MG63 (cell line): Measurements from ENCODE around the gene FREM3. TPM values are rescaled to one million over a fixed set of nuclear protein-coding genes. Genes with fewer than 3 reads are reported as not detected.
"Not testable (repeated sequence)": the region's sequence is repeated elsewhere in the genome, so short reads cannot be mapped to it uniquely, and the experiment has no call there.

Experiments used
- DNase-seq: peaks from one replicate; pipeline ENCODE4 v3.0.0-alpha.2; 2020
- H3K27me3 ChIP-seq: fragments of 250-450 bp; sonication (Bioruptor Pico); 2 replicates; pipeline ENCODE4 v1.5.1; 2020; ENCODE audit warnings: mild to moderate bottlenecking, moderate library complexity
- H3K36me3 ChIP-seq: fragments of 250-450 bp; sonication (Bioruptor Pico); 2 replicates; pipeline ENCODE4 v1.5.1; 2020; ENCODE audit warnings: mild to moderate bottlenecking, moderate library complexity
- H3K4me3 ChIP-seq: fragments of 250-450 bp; sonication (Bioruptor Pico); 2 replicates; pipeline ENCODE4 v1.5.1; 2020; ENCODE audit warnings: mild to moderate bottlenecking, moderate library complexity
- H3K9me3 ChIP-seq: fragments of 250-450 bp; sonication (Bioruptor Pico); 2 replicates; pipeline ENCODE4 v1.5.1; 2020; ENCODE audit warnings: mild to moderate bottlenecking, moderate library complexity
- total RNA-seq: library from RNA; depleted of rRNA; stranded (reverse); fragments of >200 nt; shearing (Covaris generic); gene quantifications from 2 replicates; pipeline ENCODE4 v1.2.3, GENCODE V29; 2014; ENCODE audit warnings: low replicate concordance; rRNA removed

The FREM3 gene
- total RNA-seq: not detected in 2 replicates

DNA sequence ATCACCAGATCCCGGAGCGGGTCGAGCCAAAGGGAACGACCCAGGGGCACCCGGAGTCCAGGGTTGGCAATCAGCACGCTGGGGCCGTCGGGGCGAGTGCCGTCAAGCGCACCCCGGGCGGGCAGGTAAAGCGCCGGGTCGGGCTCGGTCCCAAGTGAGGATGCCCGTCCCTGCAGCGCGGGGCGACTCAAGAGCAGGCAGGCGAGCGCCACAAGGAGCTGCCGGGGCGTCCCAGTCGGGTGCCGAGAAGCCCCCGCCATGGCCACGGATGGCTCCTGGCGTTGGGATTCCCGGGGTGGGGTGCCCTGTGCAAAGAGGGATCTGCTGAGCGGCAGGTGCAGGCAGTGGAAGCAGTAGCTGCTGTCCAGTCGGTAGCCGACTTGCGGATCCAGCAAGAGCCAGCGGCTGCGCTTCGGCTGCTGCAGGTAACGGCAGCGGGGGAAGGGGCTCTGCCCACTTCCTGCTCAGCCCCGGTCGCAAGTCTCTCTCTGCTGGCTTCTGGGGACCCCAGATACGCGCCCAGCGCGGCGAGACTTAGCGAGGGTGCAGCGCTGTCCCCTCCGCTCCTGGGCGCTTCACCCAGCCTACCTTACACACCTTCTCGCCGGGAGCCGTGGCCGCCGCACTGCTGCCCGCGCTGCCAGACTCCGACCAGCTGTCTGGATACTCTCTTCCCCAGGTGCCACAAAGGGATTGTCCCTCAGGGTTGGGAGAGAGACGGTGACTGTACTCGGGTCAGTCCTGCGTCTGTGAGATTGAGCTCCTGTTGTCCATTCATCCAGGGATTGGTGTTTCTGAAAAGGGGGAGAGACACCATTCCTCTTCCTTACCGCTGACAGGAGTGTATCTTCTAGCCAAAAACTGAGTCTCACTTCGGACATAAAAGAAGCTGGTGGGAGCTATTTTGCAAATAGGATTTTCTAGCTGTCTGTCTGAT lies at the start of gene FREM3:
Gene FREM3, minus strand, starts transcription at position 260 of the 937 bp plus-strand sequence. Its CDS starts 0 bp downstream, at position 260.
- Histone ChIP-seq H3K9me3 (no peaks in the 10 kb centered on the region), H3K4me3 (no peak within 1 kb of the TSS), H3K27me3 (peaks cover 10% of the 10 kb centered on the region), H3K36me3 (no peaks in the 10 kb centered on the region)
- DNase-seq: no peak

DNA sequence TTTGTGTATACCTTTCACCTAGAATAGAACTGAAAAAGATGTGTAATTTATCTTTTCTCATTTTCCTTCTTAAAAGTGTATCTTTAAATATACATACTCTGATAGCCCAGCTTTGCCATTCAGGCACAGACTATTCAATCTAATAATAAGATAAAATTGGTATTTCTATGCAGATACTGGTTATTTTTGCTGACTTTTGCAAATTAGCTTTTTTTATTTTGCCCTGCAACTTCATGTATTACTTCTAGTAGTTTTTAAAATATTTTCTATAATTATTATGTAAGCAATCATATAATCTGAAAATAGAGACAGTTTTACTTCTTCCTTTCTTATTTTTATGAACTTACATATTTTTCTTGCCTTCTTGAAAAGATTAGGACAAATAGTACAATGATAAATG lies 45.4 kb upstream of the FREM3 start:
- Histone ChIP-seq H3K4me3 (no peak overlapping the region), H3K9me3 (no peaks in the 10 kb centered on the region), H3K27me3 (no peaks in the 10 kb centered on the region; the same call in 1 of the 2 replicates), H3K36me3 (no peaks in the 10 kb centered on the region)
- DNase-seq: no peak

DNA sequence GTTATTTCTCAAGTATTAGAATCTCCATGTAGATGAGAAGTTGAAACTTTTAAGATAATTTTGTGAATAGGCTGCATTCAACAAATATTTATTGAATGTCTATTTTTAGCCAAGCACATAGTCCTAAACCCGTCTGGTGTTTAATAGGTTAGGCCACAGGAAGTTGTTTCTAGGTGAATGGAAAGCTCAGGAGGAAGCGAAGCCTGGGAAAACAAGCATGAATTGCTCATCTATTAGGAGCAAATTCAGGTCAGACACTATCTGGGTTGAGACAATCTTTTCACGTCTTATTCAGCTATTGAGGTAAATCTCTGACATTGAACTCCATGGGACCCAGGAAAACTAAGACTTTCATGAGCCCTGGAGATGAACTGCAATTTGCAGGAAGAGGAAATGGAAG lies 43.1 kb upstream of the FREM3 start:
- Histone ChIP-seq H3K4me3 (no peak overlapping the region), H3K27me3 (no peaks in the 10 kb centered on the region; the same call in 1 of the 2 replicates), H3K9me3 (no peaks in the 10 kb centered on the region), H3K36me3 (no peaks in the 10 kb centered on the region)
- no peak for DNase-seq

DNA sequence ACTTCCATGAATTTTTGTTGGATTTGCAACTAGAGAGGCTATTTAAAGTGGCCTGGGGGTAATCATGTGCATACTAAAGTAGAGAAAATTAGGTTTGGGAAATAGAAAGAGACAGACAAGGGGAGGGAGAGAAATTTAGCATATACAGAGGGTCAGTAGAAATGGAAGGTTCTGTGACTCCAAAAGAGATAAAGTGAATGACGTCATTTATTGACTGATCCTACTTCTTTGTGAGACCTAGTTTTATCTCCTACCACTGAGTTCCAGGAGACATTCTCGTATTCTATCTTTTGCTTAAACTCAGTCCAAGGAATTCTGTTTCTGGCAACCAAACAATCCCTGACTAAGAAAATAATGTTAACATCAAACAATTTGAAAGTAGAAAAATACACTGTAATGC lies 42.4 kb upstream of the FREM3 start:
- no peak overlapping the region for H3K4me3 ChIP-seq
- DNase-seq: no peak
- no peaks in the 10 kb centered on the region; the same call in 1 of the 2 replicates for H3K27me3 ChIP-seq
- no peaks in the 10 kb centered on the region for H3K36me3 ChIP-seq
- no peaks in the 10 kb centered on the region for H3K9me3 ChIP-seq

DNA sequence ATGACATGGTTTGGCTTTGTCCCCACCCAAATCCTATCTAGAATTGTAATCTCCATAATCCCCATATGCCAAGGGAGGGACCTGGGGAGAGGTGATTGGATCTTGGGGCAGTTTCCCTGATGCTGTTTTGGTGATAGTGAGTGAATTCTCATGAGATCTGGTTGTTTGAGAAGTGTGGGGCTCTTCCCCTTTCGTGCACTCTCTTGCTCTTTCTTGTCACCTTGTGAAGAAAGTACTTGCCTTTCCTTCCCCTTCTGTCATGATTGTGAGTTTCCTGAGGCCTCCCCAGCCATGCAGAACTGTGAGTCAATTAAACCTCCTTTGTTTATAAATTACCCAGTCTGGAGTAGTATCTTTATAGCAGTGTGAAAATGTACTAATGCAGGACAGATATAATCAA lies 36.4 kb upstream of the FREM3 start:
- Histone ChIP-seq H3K9me3 (no peaks in the 10 kb centered on the region), H3K4me3 (no peak overlapping the region), H3K36me3 (no peaks in the 10 kb centered on the region), H3K27me3 (no peaks in the 10 kb centered on the region; the same call in 1 of the 2 replicates)
- no peak for DNase-seq

DNA sequence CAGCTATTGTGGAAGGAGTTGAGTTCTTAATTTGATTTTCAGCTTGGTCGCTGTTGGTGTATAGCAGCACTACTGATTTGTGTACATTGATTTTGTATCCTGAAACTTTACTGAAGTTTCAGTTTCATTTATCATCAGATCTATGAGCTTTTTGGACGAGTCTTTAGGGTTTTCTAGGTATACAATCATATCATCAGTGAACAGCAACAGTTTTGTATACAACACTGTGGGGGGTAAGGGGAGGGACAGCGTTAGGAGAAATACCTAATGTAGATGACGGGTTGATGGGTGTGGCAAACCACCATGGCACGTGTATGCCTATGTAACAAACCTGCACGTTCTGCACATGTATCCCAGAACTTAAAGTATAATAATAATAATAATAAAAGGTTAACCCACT lies 35.6 kb upstream of the FREM3 start:
- not testable (repeated sequence) for H3K36me3 ChIP-seq, H3K9me3 ChIP-seq, DNase-seq, H3K27me3 ChIP-seq, H3K4me3 ChIP-seq

DNA sequence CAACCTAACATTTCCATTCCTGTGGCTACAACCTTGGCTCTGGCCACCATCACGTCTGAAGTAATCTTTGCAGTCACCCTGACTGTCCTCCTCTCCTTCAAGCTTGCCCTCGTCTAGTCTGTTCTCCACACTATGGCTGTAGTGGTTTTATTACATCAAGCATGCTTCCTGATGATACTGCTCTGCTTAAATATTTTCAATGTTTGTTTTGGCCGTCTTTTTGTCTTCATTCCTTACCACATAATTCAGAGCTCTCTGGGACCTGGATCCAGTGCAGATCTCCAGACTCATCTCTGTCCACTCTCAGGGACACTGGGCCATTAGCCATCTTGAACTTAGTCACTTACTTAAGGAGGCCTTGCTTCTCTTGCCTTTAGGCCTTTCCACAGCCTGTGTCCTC lies 27.7 kb upstream of the FREM3 start:
- Histone ChIP-seq H3K27me3 (no peaks in the 10 kb centered on the region), H3K9me3 (no peaks in the 10 kb centered on the region), H3K36me3 (no peaks in the 10 kb centered on the region), H3K4me3 (no peak overlapping the region)
- DNase-seq: peak; percentile 29

DNA sequence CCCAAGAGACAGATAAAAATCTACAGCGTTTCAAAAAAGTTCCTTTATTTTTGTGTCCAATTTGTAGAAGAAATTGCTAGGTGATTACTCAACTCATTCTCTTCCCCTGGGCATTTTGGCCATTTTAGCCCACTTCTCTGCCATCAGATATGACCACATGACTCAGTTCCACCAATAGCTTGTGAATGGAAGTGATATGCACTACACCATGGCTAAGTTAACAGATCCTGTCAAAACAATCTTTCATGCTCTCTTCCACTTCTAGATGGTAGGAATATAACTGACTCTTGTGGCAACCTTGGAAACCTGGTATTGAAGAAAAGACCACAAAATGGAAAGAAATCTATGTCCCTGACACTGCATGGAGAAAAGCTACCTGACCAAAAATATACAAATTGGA lies 26.2 kb upstream of the FREM3 start:
- DNase-seq: no peak
- Histone ChIP-seq H3K4me3 (no peak overlapping the region), H3K36me3 (no peaks in the 10 kb centered on the region), H3K9me3 (no peaks in the 10 kb centered on the region), H3K27me3 (no peaks in the 10 kb centered on the region)

DNA sequence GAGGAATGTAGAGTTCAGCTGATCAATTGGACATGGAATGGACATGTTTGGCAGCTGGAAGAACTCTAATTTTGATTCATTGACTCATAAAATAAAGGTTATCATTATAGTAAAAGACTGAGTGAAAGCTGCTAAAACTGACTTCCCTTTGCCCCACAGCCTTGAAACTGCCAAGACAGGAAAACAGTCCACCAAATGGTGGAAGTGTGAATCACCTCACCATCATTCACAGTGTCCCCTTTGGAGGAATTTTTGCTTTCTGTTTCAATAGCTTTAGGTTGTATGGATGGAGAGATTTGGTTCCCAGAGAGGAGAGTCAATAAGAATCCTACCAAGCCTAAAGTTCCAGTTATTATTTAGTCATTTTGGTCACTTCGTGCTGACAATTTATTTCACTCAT lies 20.8 kb upstream of the FREM3 start:
- no peak for DNase-seq
- no peak overlapping the region for H3K4me3 ChIP-seq

DNA sequence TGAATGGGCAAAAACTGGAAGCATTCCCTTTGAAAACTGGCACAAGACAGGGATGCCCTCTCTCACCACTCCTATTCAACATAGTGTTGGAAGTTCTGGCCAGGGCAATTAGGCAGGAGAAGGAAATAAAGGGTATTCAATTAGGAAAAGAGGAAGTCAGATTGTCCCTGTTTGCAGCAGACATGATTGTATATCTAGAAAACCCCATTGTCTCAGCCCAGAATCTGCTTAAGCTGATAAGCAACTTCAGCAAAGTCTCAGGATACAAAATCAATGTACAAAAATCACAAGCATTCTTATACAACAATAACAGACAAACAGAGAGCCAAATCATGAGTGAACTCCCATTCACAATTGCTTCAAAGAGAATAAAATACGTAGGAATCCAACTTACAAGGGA lies 18.3 kb upstream of the FREM3 start:
- H3K9me3 ChIP-seq, H3K4me3 ChIP-seq, DNase-seq, H3K27me3 ChIP-seq, H3K36me3 ChIP-seq: not testable (repeated sequence)

More for the DNA sequence above, 20.8 kb upstream of the FREM3 start:
- H3K9me3 ChIP-seq: no peaks in the 10 kb centered on the region
- no peaks in the 10 kb centered on the region for H3K36me3 ChIP-seq
- no peaks in the 10 kb centered on the region for H3K27me3 ChIP-seq

DNA sequence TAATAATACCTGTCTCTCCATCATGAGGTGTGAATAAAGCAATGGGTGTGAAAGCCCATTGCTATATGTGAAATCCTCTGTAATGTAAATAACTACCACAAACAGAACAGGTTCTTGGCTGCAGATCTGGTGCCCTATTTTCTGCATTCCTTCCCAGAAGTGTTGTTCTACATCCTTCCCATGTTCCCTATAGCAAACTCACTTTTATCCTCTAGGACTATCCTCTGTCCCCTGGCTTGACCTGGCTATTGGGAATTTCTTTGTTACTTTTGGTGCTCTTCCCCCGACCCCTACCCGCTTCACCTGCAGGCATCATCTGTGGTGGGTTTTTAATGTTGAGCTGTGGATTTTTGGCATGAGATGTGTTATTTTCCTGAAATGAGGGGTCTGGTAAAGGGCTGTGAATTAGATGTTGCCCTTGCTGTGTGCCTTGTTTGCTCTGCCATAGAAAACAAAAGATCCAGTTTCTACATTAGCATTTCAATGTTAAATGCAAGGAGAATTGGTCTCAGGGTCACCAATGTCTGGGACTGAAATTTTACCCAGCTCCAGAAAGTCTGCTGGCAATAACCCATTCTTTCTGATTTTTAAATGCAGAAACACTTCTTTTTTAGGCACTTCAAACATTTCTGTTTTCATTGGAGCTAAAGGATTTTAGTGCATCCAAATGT lies 13.6 kb upstream of the FREM3 start:
- no peak overlapping the region for H3K4me3 ChIP-seq
- H3K36me3 ChIP-seq: no peaks in the 10 kb centered on the region
- no peak for DNase-seq
- no peaks in the 10 kb centered on the region for H3K9me3 ChIP-seq
- no peaks in the 10 kb centered on the region for H3K27me3 ChIP-seq

DNA sequence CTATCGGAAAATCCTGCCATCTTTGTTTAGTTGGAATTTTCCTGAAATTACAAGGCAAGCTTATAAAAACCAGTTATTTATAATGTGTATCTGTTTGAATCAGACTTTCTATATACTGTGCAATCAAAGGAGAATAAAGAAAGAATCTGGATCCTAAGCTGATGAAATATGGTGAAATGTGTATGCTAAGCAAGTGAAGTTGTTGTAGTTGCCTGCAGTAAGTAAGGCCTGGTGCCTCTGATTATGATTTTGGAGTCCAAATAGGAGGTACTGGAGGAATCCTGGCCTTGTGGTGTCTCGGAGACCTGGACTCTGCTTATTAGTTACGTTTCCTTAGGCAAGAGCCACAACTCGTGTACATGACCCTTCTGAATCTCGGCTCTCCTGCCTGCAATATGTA lies 13.1 kb upstream of the FREM3 start:
- DNase-seq: no peak
- H3K9me3 ChIP-seq: no peaks in the 10 kb centered on the region

DNA sequence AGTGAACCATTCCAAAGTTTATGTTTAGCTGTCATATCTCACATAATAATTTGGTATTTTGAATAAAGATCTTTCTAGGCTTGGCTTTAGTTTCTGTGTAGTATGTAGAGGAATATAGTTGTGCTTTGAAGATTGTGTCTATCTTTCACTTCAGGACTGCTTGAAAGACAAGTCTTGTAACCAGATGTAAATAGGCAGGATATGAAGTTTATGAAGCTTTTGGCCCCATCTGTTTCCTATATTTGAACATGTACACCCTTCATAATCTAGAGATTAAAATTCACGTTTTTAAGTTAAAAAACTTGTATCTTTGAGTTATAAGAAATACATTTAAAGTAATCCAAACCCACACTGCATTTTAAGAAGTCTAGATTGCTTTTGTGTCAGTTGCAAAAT lies 11.7 kb upstream of the FREM3 start:
- DNase-seq: no peak
- Histone ChIP-seq H3K36me3 (no peaks in the 10 kb centered on the region), H3K9me3 (no peaks in the 10 kb centered on the region), H3K4me3 (no peak overlapping the region), H3K27me3 (no peaks in the 10 kb centered on the region)

More for the DNA sequence above, 13.1 kb upstream of the FREM3 start:
- H3K27me3 ChIP-seq: no peaks in the 10 kb centered on the region
- no peak overlapping the region for H3K4me3 ChIP-seq
- no peaks in the 10 kb centered on the region for H3K36me3 ChIP-seq

DNA sequence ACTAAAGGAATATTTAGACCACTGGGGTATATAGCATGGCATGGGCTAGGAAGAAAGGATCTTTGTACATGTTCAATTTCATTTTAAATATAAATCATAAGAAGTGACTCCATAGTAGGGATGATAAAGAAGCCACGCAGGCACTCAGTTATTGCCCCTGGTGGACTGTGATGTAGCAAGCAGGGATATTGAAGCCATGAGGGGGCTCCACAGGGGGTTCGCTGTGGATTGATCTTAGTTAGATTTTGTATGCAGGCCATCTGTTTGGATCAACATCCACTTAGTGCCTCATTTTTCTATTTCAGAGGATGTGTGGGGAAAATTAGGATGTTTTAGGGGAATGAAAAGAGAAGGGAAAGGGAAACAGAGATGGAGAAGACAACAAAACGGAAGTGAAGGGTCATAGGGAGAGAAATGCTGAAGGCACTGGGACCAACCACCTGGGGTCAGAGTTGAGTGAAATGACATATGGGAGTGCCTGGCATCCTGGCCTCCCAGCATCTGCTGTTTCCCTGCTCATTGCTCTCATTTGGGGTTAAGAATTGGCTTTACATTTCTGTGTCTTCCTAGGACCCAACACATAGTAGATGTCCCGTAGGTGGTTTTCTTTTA lies 11.2 kb upstream of the FREM3 start:
- no peaks in the 10 kb centered on the region for H3K9me3 ChIP-seq
- H3K27me3 ChIP-seq: no peaks in the 10 kb centered on the region
- no peak overlapping the region for H3K4me3 ChIP-seq
- DNase-seq: no peak
- no peaks in the 10 kb centered on the region for H3K36me3 ChIP-seq

DNA sequence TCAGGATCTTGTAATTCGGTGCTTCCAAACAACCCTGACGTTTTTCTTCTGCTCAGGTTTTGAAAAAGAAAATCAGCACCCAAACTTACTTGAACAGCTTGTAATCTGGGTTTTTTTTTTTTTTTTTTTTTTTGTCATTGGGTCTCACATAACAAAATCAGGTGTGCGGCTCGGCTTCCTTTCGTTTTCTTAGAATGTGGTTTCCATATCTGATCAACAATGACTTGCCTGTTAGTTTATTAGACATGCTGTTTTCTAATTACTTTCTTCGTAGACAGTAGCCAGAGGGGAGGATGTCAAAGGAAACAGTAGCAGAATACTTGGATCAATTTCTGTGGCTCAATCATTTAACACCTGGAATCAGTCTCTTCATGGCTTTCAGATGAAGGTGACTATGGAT lies 890 bp upstream of the FREM3 start:
- Histone ChIP-seq H3K9me3 (no peaks in the 10 kb centered on the region), H3K27me3 (peaks cover 10% of the 10 kb centered on the region), H3K36me3 (no peaks in the 10 kb centered on the region), H3K4me3 (no peak overlapping the region)
- DNase-seq: no peak

DNA sequence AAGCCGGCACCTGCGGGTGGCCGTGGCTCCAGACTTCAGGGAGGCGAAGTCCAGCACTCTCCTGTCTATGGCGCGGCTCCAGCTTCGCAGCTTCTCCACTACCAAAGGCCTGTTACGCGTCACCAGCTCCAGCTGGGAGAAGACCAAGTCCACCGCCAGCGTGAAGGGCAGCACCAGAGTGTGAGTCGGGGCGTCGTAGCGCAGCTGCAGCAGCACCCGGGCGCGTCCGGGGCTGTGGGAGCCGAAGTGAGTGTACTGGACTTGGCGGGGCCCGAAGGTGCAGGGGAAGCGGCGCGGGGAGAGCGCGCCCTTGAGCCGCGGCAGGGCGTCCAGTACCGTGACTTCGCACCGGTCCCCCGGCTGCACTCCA lies 444 bp downstream of the FREM3 start:
- no peak overlapping the region for H3K4me3 ChIP-seq
- peaks cover 10% of the 10 kb centered on the region for H3K27me3 ChIP-seq
- H3K36me3 ChIP-seq: no peaks in the 10 kb centered on the region
- no peaks in the 10 kb centered on the region for H3K9me3 ChIP-seq
- DNase-seq: peak; percentile 5

DNA sequence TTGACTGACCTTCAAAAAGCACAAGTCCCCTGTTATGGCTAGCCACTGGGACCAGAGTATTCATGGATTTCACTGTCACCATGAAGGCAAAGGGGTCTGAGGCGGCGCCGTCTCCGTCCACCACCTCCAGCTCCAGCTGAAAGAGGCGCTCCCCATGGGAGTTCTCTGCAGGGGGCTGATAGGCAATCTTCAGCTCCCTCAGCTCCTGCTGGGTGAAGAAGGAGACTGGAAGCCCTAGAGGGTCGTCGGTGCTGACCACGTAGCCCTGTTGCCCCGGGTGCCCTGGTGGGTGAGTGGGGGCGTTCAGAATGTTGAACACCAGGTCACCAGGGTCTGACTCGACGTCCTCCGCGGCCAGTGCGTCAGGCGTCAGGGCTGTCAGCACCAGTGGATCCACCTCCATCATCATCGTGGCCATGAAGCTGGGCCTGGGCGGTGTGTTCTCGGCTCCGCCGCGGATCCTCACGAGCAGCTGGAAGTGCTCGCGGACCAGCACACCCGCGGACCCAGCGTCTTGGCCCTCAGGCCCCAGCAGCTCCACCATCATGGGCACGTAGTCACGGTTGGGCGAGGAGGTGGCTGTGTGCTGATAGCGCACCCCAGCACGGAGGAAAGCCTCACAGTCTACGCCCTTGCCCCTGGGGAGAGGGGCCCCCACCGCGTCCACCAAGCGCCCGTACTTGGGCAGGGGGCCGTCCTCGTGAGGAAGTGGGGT lies 987 bp downstream of the FREM3 start:
- Histone ChIP-seq H3K27me3 (peaks cover 10% of the 10 kb centered on the region), H3K36me3 (no peaks in the 10 kb centered on the region), H3K9me3 (no peaks in the 10 kb centered on the region), H3K4me3 (no peak overlapping the region)
- DNase-seq: no peak
